ENCODE results near the gene RAB3GAP2.

DNA sequence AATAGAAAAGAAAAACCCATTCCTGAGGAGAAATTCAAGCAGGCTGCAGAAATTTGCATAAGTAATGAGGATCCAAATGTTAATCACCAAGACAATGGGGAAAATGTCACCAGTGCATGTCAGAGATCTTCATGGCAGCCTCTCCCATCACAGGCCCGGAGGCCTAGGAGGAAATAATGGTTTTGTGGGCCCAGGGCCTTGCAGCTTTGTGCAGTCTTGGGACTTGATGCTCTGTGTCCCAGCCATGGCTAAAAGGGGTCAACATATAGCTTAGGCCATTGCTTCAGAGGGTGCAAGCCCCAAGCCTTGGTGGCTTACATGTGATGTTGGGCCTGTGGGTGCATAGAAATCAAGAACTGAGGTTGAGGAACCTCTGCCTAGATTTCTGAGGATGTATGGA lies 22.7 kb downstream of the RAB3GAP2 start:
- TF ChIP-seq NR2C2 (CRISPR knock-in tag; IDR thresholded peaks at IDR 0.05; ENCODE audit: borderline replicate concordance), result no peak
- TF ChIP-seq, protein P1, sequence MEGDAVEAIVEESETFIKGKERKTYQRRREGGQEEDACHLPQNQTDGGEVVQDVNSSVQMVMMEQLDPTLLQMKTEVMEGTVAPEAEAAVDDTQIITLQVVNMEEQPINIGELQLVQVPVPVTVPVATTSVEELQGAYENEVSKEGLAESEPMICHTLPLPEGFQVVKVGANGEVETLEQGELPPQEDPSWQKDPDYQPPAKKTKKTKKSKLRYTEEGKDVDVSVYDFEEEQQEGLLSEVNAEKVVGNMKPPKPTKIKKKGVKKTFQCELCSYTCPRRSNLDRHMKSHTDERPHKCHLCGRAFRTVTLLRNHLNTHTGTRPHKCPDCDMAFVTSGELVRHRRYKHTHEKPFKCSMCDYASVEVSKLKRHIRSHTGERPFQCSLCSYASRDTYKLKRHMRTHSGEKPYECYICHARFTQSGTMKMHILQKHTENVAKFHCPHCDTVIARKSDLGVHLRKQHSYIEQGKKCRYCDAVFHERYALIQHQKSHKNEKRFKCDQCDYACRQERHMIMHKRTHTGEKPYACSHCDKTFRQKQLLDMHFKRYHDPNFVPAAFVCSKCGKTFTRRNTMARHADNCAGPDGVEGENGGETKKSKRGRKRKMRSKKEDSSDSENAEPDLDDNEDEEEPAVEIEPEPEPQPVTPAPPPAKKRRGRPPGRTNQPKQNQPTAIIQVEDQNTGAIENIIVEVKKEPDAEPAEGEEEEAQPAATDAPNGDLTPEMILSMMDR (CRISPR knock-in tag; IDR thresholded peaks at IDR 0.05), result no peak
- no peak for TF ChIP-seq PATZ1 (CRISPR knock-in tag; IDR thresholded peaks at IDR 0.05)
